BJ (cell line): Measurements from ENCODE around the gene DNMT3A. TPM values are rescaled to one million over a fixed set of nuclear protein-coding genes. Genes with fewer than 3 reads are reported as not detected.

Experiments
- CTCF ChIA-PET: fragments of 350-600 bp; formaldehyde crosslinking; extraction: SDS; loops from one replicate; lab custom pipeline; 2021; ENCODE audit warnings: antibody characterized with exemption, inconsistent platforms; lab: Yijun Ruan, JAX
- POLR2A ChIA-PET: fragments of 300-600 bp; sonication (Branson Sonifier 250); formaldehyde crosslinking; extraction: SDS; loops from one replicate; lab custom pipeline; 2021; ENCODE audit warnings: antibody characterized with exemption; lab: Charles Lee
- DNase-seq: peaks from one replicate; pipeline ENCODE4 v3.0.0-alpha.2; 2011; ENCODE audit warnings: low read depth
- H3K27me3 ChIP-seq: 2 replicates; pipeline ENCODE4 v1.6.0; 2011; ENCODE audit warnings: low read length; ENCODE audit not compliant: control insufficient read depth, insufficient read depth
- H3K36me3 ChIP-seq: 2 replicates; pipeline ENCODE4 v1.5.1; 2011; ENCODE audit warnings: low read length; ENCODE audit not compliant: control insufficient read depth, insufficient read depth
- H3K4me3 ChIP-seq: 2 replicates; pipeline ENCODE4 v1.5.1; 2011; ENCODE audit warnings: low read depth, mild to moderate bottlenecking, control low read depth, low read length
- CTCF ChIP-seq: IDR thresholded peaks from 2 replicates; pipeline ENCODE4 v1.5.1; 2011; ENCODE audit warnings: low read depth, mild to moderate bottlenecking, control low read depth, inconsistent platforms, low read length, moderate library complexity; ENCODE audit not compliant: insufficient read depth
- polyA plus RNA-seq: library from polyadenylated mRNA; depleted of rRNA; stranded (reverse); fragments of >200 nt; gene quantifications from 2 replicates; pipeline ENCODE4 v1.2.3, GENCODE V29; 2011

Gene DNMT3A
- polyA plus RNA-seq, 1 experiment: 3.0 TPM

DNA sequence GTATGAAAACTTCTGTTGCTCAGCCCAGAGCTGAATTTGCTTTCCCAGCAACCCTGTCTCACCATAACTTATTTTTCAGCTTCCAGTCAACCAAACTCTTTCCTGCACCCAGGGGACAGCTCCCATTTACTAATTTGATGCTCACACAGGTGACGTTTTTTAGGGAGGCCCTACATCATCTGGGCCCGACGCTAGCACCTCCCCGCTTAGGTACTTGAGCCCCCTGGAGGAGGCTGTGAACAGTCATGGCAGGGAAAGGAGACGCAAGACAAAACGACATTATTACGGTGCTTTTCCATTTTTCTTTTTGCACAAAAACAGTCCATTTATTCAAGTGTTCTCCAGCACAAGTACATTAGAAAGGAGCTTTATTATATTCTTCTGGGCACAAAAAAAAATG is 114.1 kb downstream of the DNMT3A start:
- TF ChIP-seq CTCF: no peak
- Histone ChIP-seq H3K4me3 (no peak overlapping the region), H3K27me3 (0 out of 2 replicates have a peak, but pooled peaks cover 1% of the 10 kb centered on the region), H3K36me3 (peaks cover 3% of the 10 kb centered on the region; the same call in 1 of the 2 replicates)
- POLR2A ChIA-PET: no interaction called here
- no peak for DNase-seq
- CTCF ChIA-PET: interaction anchor here (1.9 to 2.2 kb wide), 6 partner anchors 8 to 139 kb away, joined by 4 to 14 read pairs (median 6); no protein-coding TSS in a partner anchor

- 0 out of 2 replicates have a peak, but pooled peaks cover 1% of the 10 kb centered on the region for H3K27me3 ChIP-seq
- no peak for TF ChIP-seq CTCF
- CTCF ChIA-PET: interaction anchor here (0.6 to 2.1 kb wide), 2 partner anchors 39 to 99 kb away, joined by 3 to 6 read pairs; no protein-coding TSS in a partner anchor
- POLR2A ChIA-PET: no interaction called here
- no peaks in the 10 kb centered on the region for H3K36me3 ChIP-seq
- no peak for DNase-seq
- no peak overlapping the region for H3K4me3 ChIP-seq
These were observed 114.9 kb downstream of the DNMT3A start for GRCh38 chr2:25226827-25227226.

- DNase-seq: no peak
- H3K36me3 ChIP-seq: no peaks in the 10 kb centered on the region
- no peak overlapping the region for H3K4me3 ChIP-seq
- ChIA-PET POLR2A (no interaction called here), CTCF (no interaction called here)
- no peak for TF ChIP-seq CTCF
- 0 out of 2 replicates have a peak, but pooled peaks cover 1% of the 10 kb centered on the region for H3K27me3 ChIP-seq
These were observed 119.1 kb downstream of the DNMT3A start for GRCh38 chr2:25222477-25223121.

DNA sequence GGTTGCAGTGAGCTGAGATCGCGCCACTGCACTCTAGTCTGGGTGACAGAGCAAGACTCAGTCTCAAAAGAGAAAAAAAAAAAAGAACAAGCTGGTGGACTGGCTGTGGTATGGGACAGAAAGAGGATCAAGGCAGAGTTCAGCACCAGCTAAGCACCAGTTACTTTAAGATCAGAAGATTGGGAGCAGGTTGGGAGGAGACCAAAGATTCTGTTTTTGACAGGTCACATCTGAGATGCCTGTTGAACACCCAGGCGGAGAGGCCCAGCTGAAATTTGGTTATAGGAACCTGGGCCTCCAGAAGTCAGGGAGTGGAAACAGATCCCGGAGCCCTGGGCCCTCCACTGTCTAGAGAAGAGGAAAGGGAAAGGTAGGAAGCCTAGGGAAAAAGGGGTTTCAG is 120.1 kb downstream of the DNMT3A start:
- Histone ChIP-seq H3K27me3 (no peaks in the 10 kb centered on the region), H3K36me3 (no peaks in the 10 kb centered on the region), H3K4me3 (no peak overlapping the region)
- CTCF ChIA-PET: interaction anchor here (0.6 to 1.6 kb wide), 2 partner anchors 11 to 246 kb away, joined by 3 read pairs; no protein-coding TSS in a partner anchor
- POLR2A ChIA-PET: no interaction called here
- no peak for DNase-seq
- no peak for TF ChIP-seq CTCF

GRCh38 chr2:25220313-25220712 is 121.4 kb downstream of the DNMT3A start:
- no peak for TF ChIP-seq CTCF
- Histone ChIP-seq H3K27me3 (no peaks in the 10 kb centered on the region), H3K36me3 (no peaks in the 10 kb centered on the region), H3K4me3 (no peak overlapping the region)
- ChIA-PET POLR2A (no interaction called here), CTCF (interaction anchor here (0.6 to 2.5 kb wide), 4 partner anchors 8 to 13 kb away, joined by 3 to 14 read pairs (median 4); no protein-coding TSS in a partner anchor)
- no peak for DNase-seq
